Trophoblast cell (in vitro differentiated cells and primary cell): ENCODE results near the gene USP24.
"Not testable (repeated sequence)": the region's sequence is repeated elsewhere in the genome, so short reads cannot be mapped to it uniquely, and the experiment has no call there.

Source experiments
- DNase-seq, 2 donors: peaks; one replicate each; pipeline ENCODE4 v3.0.0-alpha.2; 2016
- H2AFZ ChIP-seq: 2 replicates; pipeline ENCODE4 v1.6.1; 2013; ENCODE audit warnings: low read length, moderate library complexity, mild to moderate bottlenecking; ENCODE audit not compliant: insufficient read depth, poor library complexity
- H2AK5ac ChIP-seq: 2 replicates; pipeline ENCODE4 v1.6.1; 2013; ENCODE audit warnings: mild to moderate bottlenecking, low read length
- H2BK120ac ChIP-seq: 2 replicates; pipeline ENCODE4 v1.6.1; 2013; ENCODE audit warnings: low read length, mild to moderate bottlenecking, moderate library complexity; ENCODE audit not compliant: insufficient read depth, poor library complexity
- H2BK12ac ChIP-seq: 2 replicates; pipeline ENCODE4 v1.6.1; 2013; ENCODE audit warnings: mild to moderate bottlenecking, low read length, moderate library complexity
- H2BK5ac ChIP-seq: 2 replicates; pipeline ENCODE4 v1.6.1; 2013; ENCODE audit warnings: low read length, low read depth, moderate library complexity, mild to moderate bottlenecking; ENCODE audit not compliant: poor library complexity
- H3K14ac ChIP-seq: 2 replicates; pipeline ENCODE4 v1.6.1; 2013; ENCODE audit warnings: mild to moderate bottlenecking, low read length
- H3K18ac ChIP-seq: 2 replicates; pipeline ENCODE4 v1.6.1; 2013; ENCODE audit warnings: mild to moderate bottlenecking, low read length
- H3K23ac ChIP-seq: 2 replicates; pipeline ENCODE4 v1.6.1; 2013; ENCODE audit warnings: low read length
- H3K27ac ChIP-seq: 2 replicates; pipeline ENCODE4 v1.5.1; 2013; ENCODE audit warnings: low read depth, mild to moderate bottlenecking, inconsistent platforms, low read length, moderate library complexity
- H3K27me3 ChIP-seq: 2 replicates; pipeline ENCODE4 v1.6.1; 2013; ENCODE audit warnings: inconsistent platforms, mild to moderate bottlenecking, low read length, moderate library complexity; ENCODE audit not compliant: insufficient read depth
- H3K36me3 ChIP-seq, 2 experiments: 1 replicate in 1 of 2; 2 replicates in 1 of 2; pipeline ENCODE4 v1.6.1; 2013; ENCODE audit warnings: low read length in 2 of 2, mild to moderate bottlenecking in 2 of 2, moderate library complexity in 1 of 2; ENCODE audit not compliant: insufficient read depth in 2 of 2, control insufficient read depth in 1 of 2
- H3K4ac ChIP-seq: 2 replicates; pipeline ENCODE4 v1.6.1; 2013; ENCODE audit warnings: low read depth, mild to moderate bottlenecking, low read length, moderate library complexity
- H3K4me1 ChIP-seq, 2 experiments: 1 replicate in 1 of 2; 2 replicates in 1 of 2; pipeline ENCODE4 v1.6.1; 2013; ENCODE audit warnings: low read length in 2 of 2, mild to moderate bottlenecking in 2 of 2, moderate library complexity in 1 of 2; ENCODE audit not compliant: insufficient read depth in 2 of 2, control insufficient read depth in 1 of 2
- H3K4me2 ChIP-seq: 2 replicates; pipeline ENCODE4 v1.6.1; 2013; ENCODE audit warnings: inconsistent platforms, mild to moderate bottlenecking, low read length, moderate library complexity
- H3K4me3 ChIP-seq: 2 replicates; pipeline ENCODE4 v1.5.1; 2013; ENCODE audit warnings: mild to moderate bottlenecking, low read depth, low read length, inconsistent platforms
- H3K79me1 ChIP-seq: one replicate; pipeline ENCODE4 v1.6.1; 2013; ENCODE audit warnings: low read length
- H3K79me2 ChIP-seq: 2 replicates; pipeline ENCODE4 v1.6.1; 2013; ENCODE audit warnings: low read length, mild to moderate bottlenecking; ENCODE audit not compliant: control insufficient read depth, insufficient read depth, poor library complexity
- H3K9ac ChIP-seq: 2 replicates; pipeline ENCODE4 v1.6.1; 2013; ENCODE audit warnings: mild to moderate bottlenecking, low read length
- H3K9me3 ChIP-seq: 2 replicates; pipeline ENCODE4 v1.6.1; 2013; ENCODE audit warnings: low read depth, mild to moderate bottlenecking, control low read depth, inconsistent platforms, low read length; ENCODE audit not compliant: insufficient read depth
- H4K12ac ChIP-seq: 2 replicates; pipeline ENCODE4 v1.6.1; 2013; ENCODE audit warnings: low read depth, mild to moderate bottlenecking, low read length, moderate library complexity
- H4K8ac ChIP-seq: 2 replicates; pipeline ENCODE4 v1.6.1; 2013; ENCODE audit warnings: low read depth, mild to moderate bottlenecking, low read length, moderate library complexity
- H4K91ac ChIP-seq: one replicate; pipeline ENCODE4 v1.6.1; 2013; ENCODE audit warnings: low read depth, mild to moderate bottlenecking, low read length, moderate library complexity
- WGBS: extraction: QIAGEN DNeasy Blood & Tissue Kit; methylation state at CpG from one replicate; pipeline ENCODE4 v1.1.7; 2013; ENCODE audit warnings: missing lambda C conversion rate; ENCODE audit not compliant: insufficient read length, insufficient coverage; ENCODE audit errors: extremely low coverage; 5-methylcytosine and 5-hydroxymethylcytosine counted together

The USP24 gene

GRCh38 chr1:55031098-55031497 is 184.1 kb downstream of the USP24 start:
- not testable (repeated sequence) for H3K9me3 ChIP-seq, H3K4me3 ChIP-seq, H3K14ac ChIP-seq, H3K9ac ChIP-seq, H3K23ac ChIP-seq, H2BK12ac ChIP-seq, H3K79me2 ChIP-seq, H4K91ac ChIP-seq, H3K27me3 ChIP-seq, H2BK5ac ChIP-seq, H3K4ac ChIP-seq, H3K4me2 ChIP-seq, H2AFZ ChIP-seq, H2AK5ac ChIP-seq, H3K4me1 ChIP-seq, H3K18ac ChIP-seq, H3K27ac ChIP-seq, H4K8ac ChIP-seq, H3K36me3 ChIP-seq, DNase-seq, H3K79me1 ChIP-seq, H4K12ac ChIP-seq, H2BK120ac ChIP-seq
- no CpG with 5 or more reads among the region's 5 CpGs for WGBS

GRCh38 chr1:55026682-55027081 is 188.5 kb downstream of the USP24 start:
- WGBS = no CpG with 5 or more reads among the region's 3 CpGs
- not testable (repeated sequence) for H2BK120ac ChIP-seq, H2BK5ac ChIP-seq

GRCh38 chr1:55024163-55024562 is 191.0 kb downstream of the USP24 start:
- H3K79me1 ChIP-seq = not testable (repeated sequence)

More at GRCh38 chr1:55026682-55027081, 188.5 kb downstream of the USP24 start:
- H4K12ac ChIP-seq, H3K4me2 ChIP-seq, H3K4ac ChIP-seq, H3K9me3 ChIP-seq, H4K91ac ChIP-seq, H2AK5ac ChIP-seq, H3K4me3 ChIP-seq, H3K79me1 ChIP-seq, H2AFZ ChIP-seq, H3K79me2 ChIP-seq, H3K4me1 ChIP-seq, H4K8ac ChIP-seq, H3K23ac ChIP-seq, H3K14ac ChIP-seq, DNase-seq, H2BK12ac ChIP-seq, H3K9ac ChIP-seq, H3K36me3 ChIP-seq, H3K18ac ChIP-seq, H3K27ac ChIP-seq, H3K27me3 ChIP-seq: not testable (repeated sequence)

GRCh38 chr1:55021942-55022546 is 193.1 kb downstream of the USP24 start:
- DNase-seq = peak; percentile 85 to 86
- Histone ChIP-seq H3K9me3 (no peaks in the 10 kb centered on the region), H3K4me2 (no peak overlapping the region), H3K23ac (no peak overlapping the region), H3K36me3 (no peaks in the 10 kb centered on the region), H2BK12ac (peak overlapping the region; percentile 21), H3K79me1 (peaks cover 3% of the 10 kb centered on the region), H2AK5ac (no peak overlapping the region), H3K79me2 (no peaks in the 10 kb centered on the region), H2BK120ac (no peak overlapping the region), H3K27ac (no peak overlapping the region), H4K12ac (peak overlapping the region; percentile 91), H3K4me3 (no peak overlapping the region), H3K9ac (no peak overlapping the region), H3K18ac (peak overlapping the region; percentile 30), H3K4me1 (peaks cover 0 to 3% of the 10 kb centered on the region in 2 experiments), H2AFZ (peak overlapping the region; percentile 94), H3K14ac (peak overlapping the region; percentile 41), H3K27me3 (no peaks in the 10 kb centered on the region), H4K8ac (peak overlapping the region; percentile 93), H3K4ac (no peak overlapping the region), H4K91ac (peak overlapping the region; percentile 79), H2BK5ac (no peak overlapping the region)
- WGBS = no CpG with 5 or more reads among the region's 15 CpGs

More at GRCh38 chr1:55024163-55024562, 191.0 kb downstream of the USP24 start:
- not testable (repeated sequence) for H3K27ac ChIP-seq, H3K9ac ChIP-seq, H4K91ac ChIP-seq, H3K9me3 ChIP-seq, H2AFZ ChIP-seq, H3K4me3 ChIP-seq, H3K79me2 ChIP-seq, H3K4me2 ChIP-seq, H2BK120ac ChIP-seq, H2BK12ac ChIP-seq, H3K18ac ChIP-seq, H2AK5ac ChIP-seq, H4K12ac ChIP-seq, H3K36me3 ChIP-seq, H4K8ac ChIP-seq, H2BK5ac ChIP-seq, H3K23ac ChIP-seq, H3K4ac ChIP-seq, H3K14ac ChIP-seq, H3K4me1 ChIP-seq, DNase-seq, H3K27me3 ChIP-seq
- no CpG with 5 or more reads among the region's 10 CpGs for WGBS
